ENCODE measurements around the gene DNAJA4.

The DNAJA4 gene

GRCh38 chr15:78313383-78313782 lies 49.0 kb downstream of the DNAJA4 start:
- DNase-seq: no peak

DNA sequence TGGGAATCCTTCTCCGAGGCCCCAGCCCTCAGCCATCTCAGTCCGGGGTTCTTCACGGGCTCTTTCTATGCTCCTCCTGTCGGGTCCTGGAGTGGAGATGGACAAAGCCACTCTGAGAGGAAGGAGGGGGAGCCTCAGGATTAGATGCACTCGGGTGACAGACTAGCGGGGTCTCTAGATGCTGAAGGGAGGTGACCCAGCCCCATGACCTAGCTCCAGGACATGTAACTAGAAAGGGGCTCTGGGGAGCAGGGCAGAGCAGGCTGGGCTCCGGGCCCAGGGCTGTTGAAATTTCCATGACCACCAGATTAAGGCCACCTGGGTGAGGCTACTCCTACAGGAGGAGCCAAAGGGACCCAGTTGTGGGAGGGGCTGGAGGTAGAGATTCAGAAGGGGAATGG lies 49.8 kb downstream of the DNAJA4 start:
- DNase-seq: no peak

- DNase-seq: peak in 5 of 51 donors; percentile 7 to 58 (median 18)
These were observed 51.4 kb downstream of the DNAJA4 start for GRCh38 chr15:78315686-78316282.

- DNase-seq: peak in 38 of 51 donors; percentile 4 to 85 (median 64)
These were observed 52.1 kb downstream of the DNAJA4 start for GRCh38 chr15:78316283-78317083.

GRCh38 chr15:78317145-78317836 lies 52.9 kb downstream of the DNAJA4 start:
- no peak for DNase-seq

DNA sequence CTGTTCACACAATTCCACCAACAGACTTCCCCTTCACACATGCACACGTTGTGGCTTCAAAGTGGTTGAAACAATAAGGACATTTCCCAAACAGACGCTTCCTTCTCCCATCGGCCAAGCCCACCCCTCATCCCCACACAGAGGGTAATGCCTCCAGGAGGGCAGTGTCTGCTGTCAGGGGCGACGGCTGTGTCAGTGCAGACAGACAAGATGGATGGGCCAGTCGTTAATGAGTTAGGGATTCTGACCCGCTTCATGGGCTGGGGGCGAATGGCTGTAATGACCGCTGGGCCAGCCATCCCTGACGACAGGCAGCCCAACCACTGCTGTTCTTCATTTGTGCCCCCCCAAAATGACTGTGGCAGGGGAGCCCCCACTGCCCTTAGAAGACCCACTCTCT lies 55.2 kb downstream of the DNAJA4 start:
- DNase-seq: no peak

DNA sequence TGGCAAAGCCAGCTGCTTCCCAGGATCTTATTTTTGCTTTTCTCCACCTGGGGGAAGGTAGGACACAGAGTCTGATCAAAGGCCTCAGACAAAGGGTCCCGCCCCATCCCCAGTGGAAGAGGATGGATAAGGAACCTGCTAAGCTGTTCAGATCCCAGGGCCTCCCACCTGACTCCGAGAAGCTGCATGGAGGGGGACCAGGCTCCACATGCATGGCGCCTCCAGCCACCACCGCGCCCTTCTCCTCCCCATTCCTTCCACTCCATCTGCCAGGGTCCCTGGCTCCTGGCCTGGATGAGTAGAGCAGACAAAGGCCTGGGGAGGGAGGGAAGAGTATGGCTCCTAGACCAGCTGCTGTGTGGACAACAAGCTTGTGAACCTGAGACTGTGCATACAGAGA lies 55.8 kb downstream of the DNAJA4 start:
- DNase-seq: no peak

DNA sequence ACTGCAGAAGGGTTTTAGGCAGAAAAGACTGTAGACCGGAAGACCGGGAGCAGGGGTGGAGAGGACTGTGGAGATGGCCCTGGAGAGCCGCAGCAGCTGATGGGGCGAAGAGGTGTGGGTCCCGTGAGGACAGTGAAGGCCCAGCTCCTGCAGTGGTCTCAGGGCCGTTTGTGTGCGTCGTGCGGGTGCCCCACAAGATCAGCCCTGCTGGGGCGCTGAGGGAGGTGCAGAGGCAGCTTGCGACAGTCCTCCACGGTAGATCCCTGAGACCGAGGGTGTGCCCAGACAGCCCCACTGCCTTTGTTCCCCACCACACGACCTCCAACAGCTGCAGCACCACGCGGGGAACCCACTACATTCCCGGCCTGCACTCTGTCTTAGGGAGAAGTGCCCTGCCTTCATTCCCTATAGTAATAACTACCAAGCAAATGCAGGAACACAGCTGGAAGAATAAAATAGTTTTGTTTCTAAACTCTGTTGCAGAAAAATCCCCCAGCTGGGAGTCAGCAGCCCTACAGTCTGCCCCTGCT lies 56.7 kb downstream of the DNAJA4 start:
- no peak for DNase-seq

GRCh38 chr15:78321786-78322185 lies 57.4 kb downstream of the DNAJA4 start:
- no peak for DNase-seq

GRCh38 chr15:78322243-78322642 lies 57.9 kb downstream of the DNAJA4 start:
- DNase-seq: no peak

GRCh38 chr15:78322724-78323521 lies 58.6 kb downstream of the DNAJA4 start:
- DNase-seq: no peak

GRCh38 chr15:78323693-78324092 lies 59.3 kb downstream of the DNAJA4 start:
- DNase-seq: no peak

GRCh38 chr15:78324144-78324543 lies 59.8 kb downstream of the DNAJA4 start:
- no peak for DNase-seq

- no peak for DNase-seq
These were observed 60.9 kb downstream of the DNAJA4 start for GRCh38 chr15:78325092-78325843.

GRCh38 chr15:78327466-78327865 lies 63.1 kb downstream of the DNAJA4 start:
- DNase-seq: no peak

- DNase-seq: no peak
These were observed 65.3 kb downstream of the DNAJA4 start for GRCh38 chr15:78329625-78330024.
